AG04449 (cell line): ENCODE measurements around the gene PATE2.

Experiments
- CTCF ChIA-PET: fragments of 350-600 bp; formaldehyde crosslinking; extraction: SDS; loops from one replicate; lab custom pipeline; 2021; ENCODE audit warnings: antibody characterized with exemption; lab: Yijun Ruan, JAX
- POLR2A ChIA-PET: fragments of 400-600, 350-600 bp; formaldehyde crosslinking; extraction: SDS; loops from one replicate; lab custom pipeline; 2020; ENCODE audit warnings: antibody characterized with exemption, inconsistent platforms; lab: Yijun Ruan, JAX
- DNase-seq: peaks from one replicate; pipeline ENCODE4 v3.0.0-alpha.2; 2010; ENCODE audit warnings: low read depth, low spot score
- H3K4me3 ChIP-seq: 2 replicates; pipeline ENCODE4 v1.5.1; 2011; ENCODE audit warnings: low read depth, mild to moderate bottlenecking, control low read depth, low read length
- CTCF ChIP-seq: IDR thresholded peaks from one replicate; pipeline ENCODE4 v1.5.1; 2011; ENCODE audit warnings: mild to moderate bottlenecking, moderate library complexity, low read length, control low read depth, inconsistent platforms; ENCODE audit not compliant: insufficient read depth; ENCODE audit errors: missing control alignments

The PATE2 gene

GRCh38 chr11:125778728-125779127, at the start of gene PATE2:
Gene PATE2, minus strand, starts transcription at chr11:125778828. Its CDS starts 55 bp downstream, at chr11:125778773.
- no peak within 1 kb of the TSS for H3K4me3 ChIP-seq
- no peak for TF ChIP-seq CTCF
- CTCF ChIA-PET = no interaction called here
- DNase-seq = no peak
- POLR2A ChIA-PET = no interaction called here

GRCh38 chr11:125807909-125808308, 29.3 kb upstream of the PATE2 start:
- no peak overlapping the region for H3K4me3 ChIP-seq
- ChIA-PET CTCF (no interaction called here), POLR2A (no interaction called here)
- TF ChIP-seq CTCF = no peak
- DNase-seq = no peak

- ChIA-PET POLR2A (no interaction called here), CTCF (no interaction called here)
- TF ChIP-seq CTCF = no peak
- no peak for DNase-seq
- no peak overlapping the region for H3K4me3 ChIP-seq
Measured at GRCh38 chr11:125802387-125802786, 23.8 kb upstream of the PATE2 start.

GRCh38 chr11:125799808-125800207, 21.2 kb upstream of the PATE2 start:
- no peak for TF ChIP-seq CTCF
- H3K4me3 ChIP-seq = no peak overlapping the region
- ChIA-PET POLR2A (no interaction called here), CTCF (no interaction called here)
- no peak for DNase-seq

- ChIA-PET POLR2A (no interaction called here), CTCF (no interaction called here)
- no peak for TF ChIP-seq CTCF
- no peak overlapping the region for H3K4me3 ChIP-seq
- no peak for DNase-seq
Measured at GRCh38 chr11:125797641-125798040, 19.0 kb upstream of the PATE2 start.

GRCh38 chr11:125790825-125791224, 12.2 kb upstream of the PATE2 start:
- no peak for DNase-seq
- H3K4me3 ChIP-seq = no peak overlapping the region
- POLR2A ChIA-PET = no interaction called here
- no peak for TF ChIP-seq CTCF
- CTCF ChIA-PET = no interaction called here
